Coronary artery (tissue), 2 donors: ENCODE results near the gene TTC27.
"Not testable (repeated sequence)": the region's sequence is repeated elsewhere in the genome, so short reads cannot be mapped to it uniquely, and the experiment has no call there.

Experiments used
- DNase-seq: peaks from one replicate; pipeline ENCODE4 v3.0.0-alpha.2; 2017; ENCODE audit warnings: low spot score
- H3K27ac ChIP-seq, 2 donors: fragments of 200-600 bp; sonication (generic); one replicate each; pipeline ENCODE4 v1.5.1; 2016 to 2019
- H3K4me3 ChIP-seq: fragments of 200-600 bp; sonication (generic); 2 replicates; pipeline ENCODE4 v1.5.1; 2016; ENCODE audit warnings: mild to moderate bottlenecking, moderate library complexity
- CTCF ChIP-seq: fragments of 200-600 bp; sonication (generic); IDR thresholded peaks from one replicate; pipeline ENCODE4 v1.5.1; 2019; ENCODE audit warnings: antibody characterized with exemption

TTC27 gene

GRCh38 chr2:32841931-32842898 lies 214.4 kb downstream of the TTC27 start:
- no peak overlapping the region for H3K4me3 ChIP-seq
- TF ChIP-seq CTCF, result no peak
- H3K27ac ChIP-seq, result no peak overlapping the region
- DNase-seq, result no peak

- DNase-seq, result no peak
- Histone ChIP-seq H3K4me3 (no peak overlapping the region), H3K27ac (no peak overlapping the region)
- TF ChIP-seq CTCF, result no peak
Measured at GRCh38 chr2:32843699-32844098, 215.8 kb downstream of the TTC27 start.

GRCh38 chr2:32844253-32844652 lies 216.4 kb downstream of the TTC27 start:
- TF ChIP-seq CTCF, result no peak

DNA sequence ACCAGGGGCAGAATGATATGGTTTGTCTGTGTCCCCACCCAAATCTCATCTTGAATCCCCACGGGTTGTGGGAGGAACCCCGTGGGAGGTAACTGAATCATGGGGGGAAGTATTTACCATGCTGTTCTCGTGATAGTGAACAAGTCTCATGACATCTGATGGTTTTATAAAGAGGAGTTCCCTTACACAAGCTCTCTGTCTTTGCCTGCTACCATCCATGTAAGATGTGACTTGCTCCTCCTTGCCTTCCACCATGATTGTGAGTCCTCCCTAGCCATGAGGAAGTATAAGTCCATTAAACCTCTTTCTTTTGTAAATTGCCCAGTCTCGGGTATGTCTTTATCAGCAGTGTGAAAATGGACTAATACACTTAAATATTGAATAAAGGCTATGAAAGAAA lies 218.4 kb downstream of the TTC27 start:
- not testable (repeated sequence) for H3K4me3 ChIP-seq, DNase-seq

More at GRCh38 chr2:32844253-32844652, 216.4 kb downstream of the TTC27 start:
- DNase-seq, result no peak
- H3K4me3 ChIP-seq, result no peak overlapping the region
- H3K27ac ChIP-seq, result no peak overlapping the region

DNA sequence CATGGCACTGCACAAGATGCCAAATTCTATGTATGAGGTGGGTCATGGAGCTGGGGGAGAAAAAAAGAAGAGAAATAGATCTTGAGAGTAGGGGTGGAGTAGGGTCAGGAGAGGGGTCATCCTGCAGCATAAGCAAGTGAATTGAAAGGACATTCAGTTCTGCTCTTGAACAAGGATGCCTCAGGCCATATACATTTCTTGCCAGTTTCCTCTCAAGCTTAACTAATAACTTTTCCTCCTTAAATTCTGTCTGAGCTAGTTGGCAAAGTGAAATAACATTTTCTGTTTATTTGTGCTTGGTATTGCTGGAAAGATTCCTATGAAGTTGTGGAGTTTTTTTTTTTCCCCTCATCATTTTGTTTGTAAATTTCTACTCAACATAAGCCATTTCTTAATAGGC lies 219.9 kb downstream of the TTC27 start:
- Histone ChIP-seq H3K27ac (no peak overlapping the region), H3K4me3 (no peak overlapping the region)
- no peak for TF ChIP-seq CTCF
- DNase-seq, result no peak

More for the DNA sequence above, 218.4 kb downstream of the TTC27 start:
- H3K27ac ChIP-seq, result not testable (repeated sequence)

GRCh38 chr2:32849456-32850194 lies 221.8 kb downstream of the TTC27 start:
- no peak for DNase-seq
- Histone ChIP-seq H3K4me3 (no peak overlapping the region), H3K27ac (no peak overlapping the region)
- no peak for TF ChIP-seq CTCF

GRCh38 chr2:32851777-32852439 lies 224.1 kb downstream of the TTC27 start:
- DNase-seq, result no peak
- TF ChIP-seq CTCF, result no peak
- Histone ChIP-seq H3K4me3 (no peak overlapping the region), H3K27ac (no peak overlapping the region)
